HG03521 (cell line): ENCODE measurements around the gene AKAP8.
A peak's percentile ranks its signal among the peaks of the same experiment; 100 is the strongest.
"Not testable (repeated sequence)": the region's sequence is repeated elsewhere in the genome, so short reads cannot be mapped to it uniquely, and the experiment has no call there.

ENCODE experiments used
- ATAC-seq: cut with Tn5 transposase; IDR thresholded peaks from one replicate; pipeline ENCODE4 v1.9.1; 2021; ENCODE audit warnings: mild to moderate bottlenecking, moderate library complexity; ENCODE audit not compliant: unreplicated experiment

AKAP8 gene

GRCh38 chr19:15337202-15337601, 42.4 kb downstream of the AKAP8 start:
- ATAC-seq = no peak

- not testable (repeated sequence) for ATAC-seq
Measured at GRCh38 chr19:15335992-15336391, 43.6 kb downstream of the AKAP8 start.

- ATAC-seq = peak; percentile 54
Measured at GRCh38 chr19:15332311-15332996, 47.1 kb downstream of the AKAP8 start, which contains the start of gene BRD4. Gene BRD4 (minus strand): TSS chr19:15332539. CDS start chr19:15273099, 59,440 bp downstream.

- peak; percentile 31 for ATAC-seq
Measured at GRCh38 chr19:15331419-15332310, 47.9 kb downstream of the AKAP8 start.

DNA sequence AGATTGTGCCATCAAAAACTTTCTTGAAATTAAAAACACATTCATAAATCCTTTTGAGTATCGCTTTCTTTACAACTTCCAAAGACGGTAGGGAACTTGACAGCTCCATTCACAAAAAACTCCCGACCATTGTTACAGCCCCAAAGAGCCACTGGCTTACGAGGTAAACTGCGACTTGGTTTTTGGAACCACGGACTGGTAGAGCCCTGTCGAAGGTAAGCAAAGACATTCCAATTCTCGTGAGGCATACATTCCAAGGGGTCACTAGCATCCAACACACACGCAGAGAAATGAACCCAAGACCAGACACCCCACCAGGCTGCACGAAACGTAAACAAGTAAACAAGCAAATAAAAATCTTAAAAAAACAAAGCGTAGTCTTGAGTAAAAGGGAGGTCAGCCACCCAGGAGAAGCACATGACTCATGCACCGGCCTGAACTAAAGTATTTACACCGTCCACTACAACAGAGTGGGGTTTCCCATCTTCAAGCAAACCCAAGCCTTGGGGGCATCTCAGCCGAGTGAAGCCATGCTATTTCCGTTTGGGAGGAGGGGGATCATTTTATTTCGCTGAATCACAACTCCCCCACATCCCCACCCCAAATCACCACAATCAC, 48.7 kb downstream of the AKAP8 start:
- no peak for ATAC-seq

DNA sequence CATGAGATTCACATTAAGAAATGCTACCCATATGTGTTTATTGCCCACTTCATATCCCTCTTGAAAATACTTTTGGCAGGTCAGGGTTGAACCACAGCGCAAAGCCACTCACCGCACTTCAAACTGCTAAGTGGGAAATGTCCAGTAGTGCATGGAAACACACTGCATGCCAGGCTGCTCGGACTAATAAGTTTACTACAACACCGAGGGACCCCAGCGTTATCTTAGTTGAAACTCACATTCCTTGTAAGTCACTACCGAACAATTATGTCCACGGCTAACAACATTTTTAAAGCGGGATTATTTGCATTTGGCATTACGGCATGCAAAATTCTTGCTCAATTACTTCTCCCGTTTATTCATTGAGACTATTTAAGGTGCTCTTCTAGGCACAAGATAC, 51.3 kb downstream of the AKAP8 start:
- no peak for ATAC-seq

GRCh38 chr19:15324791-15325519, 54.6 kb downstream of the AKAP8 start:
- ATAC-seq = no peak

- no peak for ATAC-seq
Measured at GRCh38 chr19:15323496-15324235, 55.9 kb downstream of the AKAP8 start.

- no peak for ATAC-seq
Measured at GRCh38 chr19:15321739-15322138, 57.8 kb downstream of the AKAP8 start.

DNA sequence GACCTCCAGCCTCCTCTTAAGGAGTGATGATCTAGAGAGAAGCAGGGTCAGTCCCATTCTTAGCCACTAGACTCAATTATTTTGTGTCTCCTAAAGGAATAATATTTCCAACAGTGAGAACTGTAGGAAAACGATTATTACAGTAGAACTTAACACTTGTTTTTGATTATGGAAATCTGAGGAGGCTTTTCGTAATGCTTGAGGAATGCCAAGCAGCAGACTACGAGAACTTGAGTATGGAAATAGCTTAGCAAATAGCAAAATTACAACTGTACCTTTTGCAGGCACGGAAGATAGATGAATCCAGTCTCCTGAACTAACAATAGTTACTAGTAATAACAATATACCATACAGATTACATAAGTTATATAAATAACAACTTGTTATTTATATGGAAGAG, 59.5 kb downstream of the AKAP8 start:
- no peak for ATAC-seq

- ATAC-seq = no peak
Measured at GRCh38 chr19:15318241-15318691, 61.3 kb downstream of the AKAP8 start.

- no peak for ATAC-seq
Measured at GRCh38 chr19:15317392-15318071, 62.1 kb downstream of the AKAP8 start.

- no peak for ATAC-seq
Measured at GRCh38 chr19:15316498-15316897, 63.1 kb downstream of the AKAP8 start.

- no peak for ATAC-seq
Measured at GRCh38 chr19:15315101-15315500, 64.5 kb downstream of the AKAP8 start.

GRCh38 chr19:15313649-15314279, 65.8 kb downstream of the AKAP8 start:
- no peak for ATAC-seq

GRCh38 chr19:15307169-15307568, 72.4 kb downstream of the AKAP8 start:
- no peak for ATAC-seq

DNA sequence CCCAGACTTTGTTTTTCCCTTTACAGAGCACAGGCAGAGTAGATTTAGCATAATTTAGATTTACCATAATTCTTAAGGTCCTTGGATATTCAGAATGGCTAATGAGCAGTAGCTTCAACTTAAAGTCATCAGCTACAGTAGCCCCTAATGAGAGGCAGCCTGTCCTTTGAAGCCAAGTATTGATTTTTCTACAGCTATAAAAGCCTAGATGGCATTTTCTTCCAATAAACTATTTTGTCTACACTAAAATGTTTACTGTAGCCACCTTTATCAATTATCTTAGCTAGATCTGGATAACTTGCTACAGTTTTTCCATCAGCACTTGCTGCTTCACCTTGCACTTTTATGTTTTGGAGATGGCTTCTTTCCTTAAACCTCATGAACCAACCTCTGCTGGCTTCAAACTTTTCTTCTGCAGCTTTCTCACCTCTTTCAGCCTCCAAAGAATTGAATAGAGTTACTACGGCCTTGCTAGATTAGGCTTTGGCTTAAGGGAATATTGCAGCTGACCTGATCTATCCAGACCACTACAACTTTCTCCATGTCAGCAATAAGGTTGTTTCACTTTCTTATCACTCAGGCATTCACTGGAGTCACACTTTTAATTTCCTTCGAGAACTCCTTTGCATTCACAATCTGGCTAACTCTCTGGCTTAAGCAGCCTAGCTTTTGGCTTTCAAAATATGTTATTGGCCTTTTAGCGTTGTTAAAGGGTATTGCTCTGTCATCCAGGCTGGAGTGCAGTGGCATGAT, 73.8 kb downstream of the AKAP8 start:
- no peak for ATAC-seq

GRCh38 chr19:15304140-15304705, 75.4 kb downstream of the AKAP8 start:
- no peak for ATAC-seq
